Measurements from ENCODE around the gene PRPS1L1.

PRPS1L1 gene

GRCh38 chr7:17996040-17996439 lies 31.6 kb downstream of the PRPS1L1 start:
- no peak for DNase-seq (ENCODE audit: low spot score)
- no peak for TF ChIP-seq CTCF (IDR thresholded peaks at IDR 0.05; ENCODE audit: extremely low read depth, missing control alignments)

- DNase-seq (ENCODE audit: low spot score), result no peak
- no peak for TF ChIP-seq CTCF (IDR thresholded peaks at IDR 0.05; ENCODE audit: extremely low read depth, missing control alignments)
Observed at GRCh38 chr7:17994079-17994850, 33.4 kb downstream of the PRPS1L1 start.

- DNase-seq (ENCODE audit: low spot score), result no peak
- TF ChIP-seq CTCF (IDR thresholded peaks at IDR 0.05; ENCODE audit: extremely low read depth, missing control alignments), result no peak
Observed at GRCh38 chr7:17991866-17992648, 35.6 kb downstream of the PRPS1L1 start.

- no peak for TF ChIP-seq CTCF (IDR thresholded peaks at IDR 0.05; ENCODE audit: extremely low read depth, missing control alignments)
- DNase-seq (ENCODE audit: low spot score), result no peak
Observed at GRCh38 chr7:17990761-17991160, 36.9 kb downstream of the PRPS1L1 start.

GRCh38 chr7:17989546-17989945 lies 38.1 kb downstream of the PRPS1L1 start:
- DNase-seq (ENCODE audit: low spot score), result no peak
- TF ChIP-seq CTCF (IDR thresholded peaks at IDR 0.05; ENCODE audit: extremely low read depth, missing control alignments), result no peak

- no peak for TF ChIP-seq CTCF (IDR thresholded peaks at IDR 0.05; ENCODE audit: extremely low read depth, missing control alignments)
- DNase-seq (ENCODE audit: low spot score), result no peak
Observed at GRCh38 chr7:17988858-17989257, 38.8 kb downstream of the PRPS1L1 start.

- no peak for TF ChIP-seq CTCF (IDR thresholded peaks at IDR 0.05; ENCODE audit: extremely low read depth, missing control alignments)
- no peak for DNase-seq (ENCODE audit: low spot score)
Observed at GRCh38 chr7:17988141-17988540, 39.5 kb downstream of the PRPS1L1 start.

Measured in GM20000 (cell line).